ENCODE data around the gene CLRN2.

DNA sequence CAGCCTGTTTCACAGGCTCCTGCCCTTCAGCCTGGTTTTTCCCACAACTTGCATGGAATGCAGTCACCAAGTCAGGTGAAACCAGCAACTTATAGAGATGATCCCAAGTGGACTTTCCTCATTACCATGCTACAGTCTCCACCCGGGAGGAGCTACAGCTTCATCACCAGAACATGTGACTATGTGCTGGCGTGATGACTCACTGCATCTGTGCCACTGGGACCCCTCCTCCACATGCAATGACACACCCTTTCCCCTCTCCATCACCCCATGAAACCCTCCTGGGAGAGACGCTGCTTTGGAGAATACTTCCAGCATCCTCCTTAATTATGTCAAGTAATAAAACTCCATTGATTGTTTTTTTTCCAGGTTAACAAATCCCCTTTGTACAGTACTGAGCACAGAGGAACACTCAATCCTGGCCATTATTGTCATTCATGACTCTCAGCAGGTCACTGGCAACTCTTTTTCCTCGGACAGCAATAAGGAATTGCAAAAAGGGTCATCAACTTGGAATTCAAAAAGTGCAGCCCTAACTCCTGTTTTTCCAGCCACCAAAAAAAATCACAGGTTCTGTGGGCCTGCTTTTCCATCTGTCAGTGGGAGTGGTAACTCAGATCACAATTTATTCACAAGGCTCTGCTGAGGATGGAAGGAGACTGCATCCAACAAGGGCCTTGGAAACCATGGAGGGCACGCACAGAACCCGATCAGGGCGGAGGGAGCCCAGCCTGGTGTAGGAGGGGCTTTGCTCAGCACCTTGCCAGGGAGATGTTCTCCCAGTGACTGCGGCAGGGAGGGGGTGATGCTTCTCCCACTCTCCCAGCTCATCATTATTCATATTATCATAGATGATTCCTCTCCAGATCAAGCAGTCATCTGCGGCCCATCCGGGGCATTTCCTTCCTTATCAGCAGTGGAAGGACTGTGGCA lies 20.4 kb upstream of the CLRN2 start:
- TF ChIP-seq, protein P1, sequence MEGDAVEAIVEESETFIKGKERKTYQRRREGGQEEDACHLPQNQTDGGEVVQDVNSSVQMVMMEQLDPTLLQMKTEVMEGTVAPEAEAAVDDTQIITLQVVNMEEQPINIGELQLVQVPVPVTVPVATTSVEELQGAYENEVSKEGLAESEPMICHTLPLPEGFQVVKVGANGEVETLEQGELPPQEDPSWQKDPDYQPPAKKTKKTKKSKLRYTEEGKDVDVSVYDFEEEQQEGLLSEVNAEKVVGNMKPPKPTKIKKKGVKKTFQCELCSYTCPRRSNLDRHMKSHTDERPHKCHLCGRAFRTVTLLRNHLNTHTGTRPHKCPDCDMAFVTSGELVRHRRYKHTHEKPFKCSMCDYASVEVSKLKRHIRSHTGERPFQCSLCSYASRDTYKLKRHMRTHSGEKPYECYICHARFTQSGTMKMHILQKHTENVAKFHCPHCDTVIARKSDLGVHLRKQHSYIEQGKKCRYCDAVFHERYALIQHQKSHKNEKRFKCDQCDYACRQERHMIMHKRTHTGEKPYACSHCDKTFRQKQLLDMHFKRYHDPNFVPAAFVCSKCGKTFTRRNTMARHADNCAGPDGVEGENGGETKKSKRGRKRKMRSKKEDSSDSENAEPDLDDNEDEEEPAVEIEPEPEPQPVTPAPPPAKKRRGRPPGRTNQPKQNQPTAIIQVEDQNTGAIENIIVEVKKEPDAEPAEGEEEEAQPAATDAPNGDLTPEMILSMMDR (IDR thresholded peaks at IDR 0.05): no peak
- no peak for TF ChIP-seq POLR2A (IDR thresholded peaks at IDR 0.05)
